Astrocyte (in vitro differentiated cells and primary cell): ENCODE results near the gene ANKH.

Experiments used
- CTCF ChIP-seq: IDR thresholded peaks from 2 replicates; pipeline ENCODE4 v1.5.1; 2011; ENCODE audit warnings: low read depth, mild to moderate bottlenecking, inconsistent platforms, low read length, moderate library complexity; ENCODE audit not compliant: insufficient read depth
- EZH2 ChIP-seq: IDR thresholded peaks from 2 replicates; pipeline ENCODE4 v1.6.1; 2012; ENCODE audit warnings: mild to moderate bottlenecking, low read length, inconsistent platforms; ENCODE audit not compliant: insufficient read depth

- TF ChIP-seq CTCF: no peak
- TF ChIP-seq EZH2: no peak
Measured at GRCh38 chr5:14880688-14881087, 9.1 kb upstream of the ANKH start.
